GM21717 (cell line): ENCODE results near the gene KIFC3.
"Not testable (repeated sequence)": the region's sequence is repeated elsewhere in the genome, so short reads cannot be mapped to it uniquely, and the experiment has no call there.

Experiments
- ATAC-seq: cut with Tn5 transposase; IDR thresholded peaks from one replicate; pipeline ENCODE4 v1.9.1; 2021; ENCODE audit warnings: mild to moderate bottlenecking, moderate library complexity; ENCODE audit not compliant: unreplicated experiment

Gene KIFC3

DNA sequence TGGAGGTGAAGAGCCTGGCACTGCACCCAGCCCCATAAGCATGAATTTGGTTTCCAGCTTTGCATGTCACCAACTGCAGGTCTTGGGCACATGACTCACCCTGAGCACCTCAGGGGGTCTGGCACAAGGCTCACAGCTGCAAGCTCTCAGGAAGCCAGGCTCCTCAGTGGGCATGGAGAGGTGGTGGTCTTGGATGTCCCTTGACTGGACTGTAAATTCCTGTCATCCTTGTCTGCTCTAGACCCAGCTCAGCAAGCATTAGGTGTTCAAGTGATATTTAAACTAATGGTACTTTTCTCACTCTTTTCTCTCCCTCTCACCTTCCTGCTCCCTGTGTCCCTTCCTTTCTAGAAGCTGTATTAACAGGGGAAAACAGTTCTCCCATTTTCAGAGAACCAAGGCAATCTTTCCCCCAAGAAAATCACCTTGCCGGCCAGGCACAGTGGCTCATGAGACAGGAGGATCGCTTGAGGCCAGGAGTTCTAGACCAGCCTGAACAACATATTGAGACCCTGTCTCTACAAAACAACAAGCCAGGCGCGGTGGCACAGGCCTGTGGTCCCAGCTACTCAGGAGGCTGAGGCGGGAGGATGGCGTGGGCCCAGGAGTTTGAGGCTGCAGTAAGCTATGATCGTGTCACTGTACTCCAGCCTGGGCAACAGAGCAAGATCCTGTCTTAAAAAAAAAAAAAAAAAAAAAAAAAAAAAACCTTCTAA is 5.1 kb upstream of the KIFC3 start:
- no peak for ATAC-seq

DNA sequence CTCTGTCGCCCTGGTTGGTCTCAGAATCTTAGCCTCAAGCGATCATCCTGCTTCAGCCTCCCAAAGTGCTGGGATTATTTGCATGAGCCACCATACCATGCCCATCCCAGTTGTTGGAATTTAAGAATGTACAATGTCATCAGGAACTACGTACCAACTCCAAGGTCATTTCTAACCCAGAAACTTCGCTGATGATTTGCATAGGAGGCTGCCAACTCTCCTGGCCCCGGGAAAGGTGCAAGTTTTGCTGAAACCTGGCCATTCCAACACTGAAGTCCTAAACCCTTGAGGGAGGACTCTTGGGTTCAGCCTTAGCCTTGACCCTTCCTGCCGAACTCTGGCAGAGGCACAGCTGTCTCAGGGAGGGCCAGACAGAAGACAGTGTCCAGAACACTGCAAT is 2.9 kb upstream of the KIFC3 start:
- ATAC-seq: no peak

DNA sequence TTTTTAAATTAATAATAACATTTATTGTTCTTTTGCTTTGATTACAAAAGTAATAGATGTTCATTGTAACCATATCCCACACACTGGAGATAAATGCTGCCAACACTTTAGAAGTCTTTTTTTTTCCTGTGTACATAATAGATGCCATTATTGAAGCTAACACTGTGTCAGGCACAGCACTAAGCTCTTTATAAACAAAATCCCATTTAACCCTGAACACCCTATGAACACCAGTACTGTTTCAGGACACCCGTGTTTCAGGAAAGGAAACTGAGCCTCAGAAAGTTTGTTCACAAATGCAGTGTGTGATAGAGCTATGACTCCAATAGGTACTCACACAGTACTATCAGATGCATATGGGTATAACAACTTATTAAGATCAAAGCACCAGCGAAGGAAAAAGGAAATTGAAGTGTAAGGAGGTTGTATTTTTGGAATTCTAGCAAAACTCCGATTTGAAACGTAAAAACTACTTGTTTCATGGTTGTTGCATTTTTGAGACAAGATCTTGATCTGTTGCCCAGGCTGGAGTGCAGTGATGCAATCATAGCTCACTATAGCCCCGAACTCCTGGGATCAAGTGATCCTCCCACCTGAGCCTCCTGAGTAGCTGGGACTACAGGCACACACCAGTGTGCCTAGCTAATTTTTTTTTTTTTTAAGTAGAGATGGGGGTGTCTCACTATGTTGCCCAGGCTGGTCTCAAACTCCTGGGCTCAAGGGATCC is 2.0 kb upstream of the KIFC3 start:
- ATAC-seq: no peak

- no peak for ATAC-seq
Observed at GRCh38 chr16:57803134-57803990, 1.1 kb upstream of the KIFC3 start.

- ATAC-seq: no peak
Observed at GRCh38 chr16:57801809-57802340, 416 bp downstream of the KIFC3 start.

GRCh38 chr16:57801098-57801808 is 1.0 kb downstream of the KIFC3 start:
- ATAC-seq: no peak

DNA sequence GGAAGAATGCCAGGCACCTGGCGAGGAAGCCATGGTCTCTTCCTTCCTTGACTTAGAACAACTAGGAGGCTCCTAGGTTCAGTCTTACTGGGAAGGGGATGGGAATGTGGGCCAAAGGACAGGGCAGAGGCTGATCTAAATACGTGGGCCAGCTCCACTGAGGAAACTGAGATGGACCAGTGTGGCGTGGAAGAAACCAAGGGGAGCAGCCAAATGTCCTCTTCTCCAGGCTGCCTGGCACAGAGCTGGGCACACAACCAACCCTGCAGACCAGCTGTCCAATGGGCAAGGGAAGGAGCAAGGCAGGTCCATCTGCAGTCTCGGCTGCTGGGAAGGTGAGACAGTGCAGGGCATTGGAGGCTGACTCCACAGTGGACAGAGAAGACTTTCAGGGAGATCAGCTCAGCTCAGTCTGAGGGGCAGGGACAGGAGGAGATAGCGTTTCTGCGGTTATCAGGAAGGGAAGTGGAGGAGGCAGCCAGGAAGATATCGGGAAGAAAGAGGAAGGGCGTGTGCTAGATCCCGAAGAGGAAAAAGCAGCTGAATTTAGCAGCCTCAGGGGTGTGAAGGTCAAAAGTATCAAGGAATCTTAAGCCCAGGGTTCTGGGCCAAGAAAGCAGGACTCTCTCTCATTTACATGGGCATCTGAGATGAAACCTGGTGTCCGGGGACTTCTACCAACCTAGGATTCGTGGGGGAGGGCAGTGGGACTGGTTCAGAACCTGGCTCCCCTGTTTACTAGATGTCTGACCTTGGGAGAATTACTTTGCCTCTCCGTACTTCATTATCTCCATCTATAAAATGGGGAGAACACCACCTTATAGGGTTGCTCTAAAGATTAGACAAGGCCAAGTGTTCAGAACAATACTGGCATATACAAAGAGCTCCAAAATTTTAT is 1.8 kb downstream of the KIFC3 start:
- ATAC-seq: no peak

GRCh38 chr16:57799600-57800199 is 2.6 kb downstream of the KIFC3 start:
- ATAC-seq: no peak

DNA sequence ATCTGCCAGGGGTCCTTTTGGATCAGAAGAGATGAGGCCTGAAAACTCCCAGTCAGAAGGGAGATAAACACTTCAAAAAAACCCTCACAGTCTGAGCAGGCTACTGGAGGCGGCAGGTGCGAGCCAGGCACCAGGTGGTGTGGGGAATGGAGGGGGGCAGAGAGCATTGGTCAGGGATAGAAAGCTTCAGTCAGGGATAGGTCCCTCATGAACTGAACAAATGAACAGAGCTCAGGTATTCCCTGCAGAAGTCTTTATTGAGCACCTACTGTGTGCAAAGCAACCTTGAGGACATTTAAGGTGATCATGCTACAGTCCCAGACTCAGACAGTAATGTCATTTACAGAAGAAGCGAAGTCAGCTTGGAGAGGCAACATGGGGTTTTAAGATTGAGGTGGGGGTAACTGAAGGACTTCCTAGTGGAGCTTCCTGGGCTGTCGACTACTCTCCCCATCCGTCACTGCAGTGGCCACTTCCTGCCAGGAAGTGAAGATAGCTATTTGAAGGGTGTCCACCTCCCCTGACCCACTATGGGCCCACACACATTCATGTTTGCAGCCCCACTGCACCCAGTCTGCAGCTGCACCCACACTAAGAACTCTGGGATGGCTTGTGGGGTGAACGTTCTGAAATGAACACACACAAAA is 3.2 kb downstream of the KIFC3 start:
- no peak for ATAC-seq

DNA sequence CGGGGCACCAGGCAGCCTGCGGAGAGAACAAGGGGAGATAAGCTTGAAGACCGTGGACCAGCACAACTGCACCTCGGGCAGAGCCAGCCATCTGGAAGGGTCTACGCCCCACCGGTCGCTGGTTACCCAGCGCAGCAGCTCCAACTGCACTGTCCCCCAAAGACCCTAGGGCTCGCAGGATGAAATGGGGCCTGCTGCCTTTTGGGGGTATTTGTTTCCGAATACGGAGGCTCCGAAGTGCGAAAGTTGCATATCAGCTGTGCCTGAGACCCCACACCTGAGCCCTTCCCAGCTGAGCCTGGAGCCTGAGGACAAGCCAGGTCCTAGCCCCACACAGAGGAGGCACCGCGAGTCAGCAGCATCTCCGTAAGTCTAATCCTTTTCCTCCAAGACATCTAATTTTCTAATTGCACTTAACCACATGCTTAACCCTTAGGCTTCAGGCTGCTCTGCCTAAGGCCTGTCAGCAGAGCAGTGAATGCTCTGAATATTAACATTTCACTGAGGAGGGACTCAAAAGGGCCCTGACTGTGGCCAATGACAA is 4.0 kb downstream of the KIFC3 start:
- ATAC-seq: no peak

DNA sequence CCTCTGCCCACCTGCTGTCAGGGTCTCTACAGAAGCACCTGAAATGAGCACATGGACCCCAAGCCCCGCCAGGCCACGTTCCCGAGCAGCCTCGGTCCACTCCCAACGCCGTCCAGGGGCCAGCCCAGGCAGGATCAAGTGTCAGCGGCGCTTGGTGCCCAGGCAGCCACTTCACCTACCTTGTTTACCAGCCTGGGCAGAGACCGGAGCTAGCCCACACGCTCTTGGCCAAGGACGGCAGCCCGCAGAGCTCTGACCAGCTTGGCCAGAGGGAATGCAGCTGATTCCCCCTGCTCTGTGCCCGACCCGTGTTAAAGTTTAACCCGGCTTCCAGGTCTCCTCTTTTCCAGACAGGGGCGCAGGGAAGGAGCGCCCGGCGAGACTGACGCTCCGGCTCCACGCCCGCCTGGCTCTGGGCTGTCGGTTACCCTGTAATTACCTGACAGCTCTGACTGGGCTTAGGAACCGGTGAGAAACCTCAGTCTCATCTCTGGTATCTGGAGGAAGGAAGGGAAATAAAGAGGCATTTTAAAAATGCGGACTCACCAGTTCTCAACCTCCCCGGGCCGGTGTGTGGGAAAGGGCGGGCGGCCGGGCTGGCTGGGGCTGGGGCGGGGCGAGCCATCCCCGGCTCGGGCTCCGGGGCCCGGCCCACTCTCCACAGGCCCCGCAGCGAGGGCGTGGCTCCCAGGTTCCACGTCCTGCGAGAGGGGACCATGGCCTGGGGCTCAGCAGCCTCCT is 4.6 kb downstream of the KIFC3 start:
- ATAC-seq: no peak

DNA sequence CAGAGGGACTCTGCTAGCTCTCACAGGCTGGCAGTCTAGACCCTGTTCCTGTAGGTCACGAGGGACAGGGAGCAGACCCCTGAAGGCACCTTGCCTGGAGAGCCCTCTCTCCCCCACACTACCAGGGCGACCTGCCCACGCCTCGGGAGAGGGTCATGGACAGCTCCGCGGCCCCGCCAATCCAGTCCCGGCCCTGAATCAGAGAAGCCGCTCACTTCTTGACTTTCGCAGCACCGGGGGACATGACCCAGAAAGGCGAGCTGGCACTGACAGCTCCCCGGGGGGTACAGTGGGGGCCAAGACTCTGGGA is 5.1 kb downstream of the KIFC3 start:
- no peak for ATAC-seq

- not testable (repeated sequence) for ATAC-seq
Observed at GRCh38 chr16:57796014-57796413, 6.3 kb downstream of the KIFC3 start.

DNA sequence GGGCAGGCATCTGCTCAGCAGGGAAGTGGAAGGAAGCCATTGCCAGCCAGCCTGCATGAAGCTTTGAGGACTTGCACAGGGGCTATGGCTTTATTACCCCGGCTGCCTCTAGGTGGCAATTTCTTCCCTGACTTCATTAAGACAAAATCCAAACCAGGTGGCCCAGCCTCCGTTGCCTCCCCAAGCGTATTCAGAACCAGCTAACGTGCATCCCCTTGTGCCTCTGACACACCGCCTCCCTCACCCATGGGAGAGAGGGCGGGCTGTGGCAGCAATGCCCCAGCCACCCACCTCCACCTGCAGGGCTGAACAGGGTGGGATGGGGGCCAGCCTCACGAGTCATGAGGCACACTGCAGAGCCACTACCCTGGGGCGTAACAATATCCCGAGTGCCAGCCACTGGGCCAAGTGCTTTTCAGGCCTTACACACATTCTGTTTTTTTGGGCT is 6.8 kb downstream of the KIFC3 start:
- ATAC-seq: no peak

GRCh38 chr16:57794849-57795430 is 7.4 kb downstream of the KIFC3 start:
- no peak for ATAC-seq

DNA sequence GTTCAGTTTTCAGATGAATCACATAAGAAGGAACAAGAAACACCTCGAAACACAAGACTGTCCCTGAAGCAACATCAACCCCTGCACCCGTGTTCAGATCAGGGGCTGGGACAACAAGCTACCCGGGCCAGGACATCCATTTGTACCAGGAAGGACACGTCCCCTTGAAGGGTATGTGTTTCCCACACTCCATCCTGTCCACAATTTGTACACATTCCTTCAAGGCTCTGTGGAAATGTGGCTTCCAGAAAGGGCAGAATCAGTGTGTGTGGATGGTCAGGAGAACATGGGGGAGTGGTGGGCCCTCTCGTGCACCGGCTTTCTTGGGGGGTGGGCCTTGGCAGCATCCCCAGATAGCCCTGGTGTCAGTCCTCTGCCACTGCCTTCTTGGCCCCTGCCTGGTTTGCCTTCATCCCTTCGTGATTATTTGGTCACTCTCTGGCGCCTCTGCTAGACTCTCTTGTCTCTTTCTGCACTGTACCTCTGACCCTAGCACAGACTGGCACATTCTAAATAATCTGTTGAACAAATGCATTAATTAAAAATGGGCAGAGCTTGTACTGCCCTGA is 10.3 kb downstream of the KIFC3 start:
- ATAC-seq: no peak

DNA sequence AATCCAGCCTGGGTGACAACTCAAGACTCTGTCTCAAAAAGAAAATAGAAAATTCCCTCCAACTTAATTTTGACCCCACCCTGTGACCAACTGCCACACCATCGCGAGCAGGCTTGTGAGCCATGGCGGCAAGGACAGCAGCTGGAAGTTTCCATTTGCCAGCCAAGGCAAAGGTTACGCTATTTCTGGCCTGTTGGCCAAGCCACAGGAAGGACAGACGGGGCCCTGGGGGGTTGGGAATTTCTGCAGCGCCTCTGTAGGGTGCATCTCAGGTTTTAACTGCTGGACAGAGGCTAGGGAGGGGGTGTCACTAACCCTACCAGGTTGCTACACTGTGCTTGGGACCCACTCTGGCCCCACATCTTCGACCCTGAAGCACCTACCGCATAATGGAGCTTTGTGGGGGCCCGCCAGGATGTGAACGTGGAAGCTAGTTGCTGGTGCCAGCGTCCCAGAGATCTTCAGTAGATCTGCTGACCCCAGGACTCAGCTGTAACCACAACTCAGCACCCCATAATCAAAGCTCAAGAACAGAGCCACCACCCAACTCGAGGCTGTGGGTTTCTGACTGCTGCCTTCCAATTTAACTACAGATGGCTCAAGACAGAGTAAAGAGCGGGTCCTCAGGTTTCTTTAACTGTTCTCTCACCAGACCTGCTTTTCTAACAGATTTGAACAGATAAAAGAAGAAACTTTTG is 10.9 kb downstream of the KIFC3 start:
- no peak for ATAC-seq
